ENCODE measurements around the gene ATP1A2.

Gene ATP1A2

GRCh38 chr1:160084771-160085321 lies 30.7 kb upstream of the ATP1A2 start:
- no peak overlapping the region for H3K27ac ChIP-seq
- H2AFZ ChIP-seq: no peak overlapping the region
- H3K4me2 ChIP-seq (ENCODE audit: low read length): no peak overlapping the region
- no peak overlapping the region for H3K4me3 ChIP-seq (ENCODE audit: low read depth, low read length)
- H3K9me3 ChIP-seq (ENCODE audit: control insufficient read depth, low read length): no peaks in the 10 kb centered on the region
- H3K4me1 ChIP-seq: no peaks in the 10 kb centered on the region
- H3K9ac ChIP-seq: no peak overlapping the region
- no peaks in the 10 kb centered on the region for H3K79me2 ChIP-seq
- no peaks in the 10 kb centered on the region for H3K36me3 ChIP-seq (ENCODE audit: control insufficient read depth, insufficient read depth, low read length)
- no peaks in the 10 kb centered on the region for H3K27me3 ChIP-seq (ENCODE audit: control insufficient read depth, insufficient read depth, low read length)
- TF ChIP-seq, protein P1, sequence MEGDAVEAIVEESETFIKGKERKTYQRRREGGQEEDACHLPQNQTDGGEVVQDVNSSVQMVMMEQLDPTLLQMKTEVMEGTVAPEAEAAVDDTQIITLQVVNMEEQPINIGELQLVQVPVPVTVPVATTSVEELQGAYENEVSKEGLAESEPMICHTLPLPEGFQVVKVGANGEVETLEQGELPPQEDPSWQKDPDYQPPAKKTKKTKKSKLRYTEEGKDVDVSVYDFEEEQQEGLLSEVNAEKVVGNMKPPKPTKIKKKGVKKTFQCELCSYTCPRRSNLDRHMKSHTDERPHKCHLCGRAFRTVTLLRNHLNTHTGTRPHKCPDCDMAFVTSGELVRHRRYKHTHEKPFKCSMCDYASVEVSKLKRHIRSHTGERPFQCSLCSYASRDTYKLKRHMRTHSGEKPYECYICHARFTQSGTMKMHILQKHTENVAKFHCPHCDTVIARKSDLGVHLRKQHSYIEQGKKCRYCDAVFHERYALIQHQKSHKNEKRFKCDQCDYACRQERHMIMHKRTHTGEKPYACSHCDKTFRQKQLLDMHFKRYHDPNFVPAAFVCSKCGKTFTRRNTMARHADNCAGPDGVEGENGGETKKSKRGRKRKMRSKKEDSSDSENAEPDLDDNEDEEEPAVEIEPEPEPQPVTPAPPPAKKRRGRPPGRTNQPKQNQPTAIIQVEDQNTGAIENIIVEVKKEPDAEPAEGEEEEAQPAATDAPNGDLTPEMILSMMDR (IDR thresholded peaks at IDR 0.05): no peak

DNA sequence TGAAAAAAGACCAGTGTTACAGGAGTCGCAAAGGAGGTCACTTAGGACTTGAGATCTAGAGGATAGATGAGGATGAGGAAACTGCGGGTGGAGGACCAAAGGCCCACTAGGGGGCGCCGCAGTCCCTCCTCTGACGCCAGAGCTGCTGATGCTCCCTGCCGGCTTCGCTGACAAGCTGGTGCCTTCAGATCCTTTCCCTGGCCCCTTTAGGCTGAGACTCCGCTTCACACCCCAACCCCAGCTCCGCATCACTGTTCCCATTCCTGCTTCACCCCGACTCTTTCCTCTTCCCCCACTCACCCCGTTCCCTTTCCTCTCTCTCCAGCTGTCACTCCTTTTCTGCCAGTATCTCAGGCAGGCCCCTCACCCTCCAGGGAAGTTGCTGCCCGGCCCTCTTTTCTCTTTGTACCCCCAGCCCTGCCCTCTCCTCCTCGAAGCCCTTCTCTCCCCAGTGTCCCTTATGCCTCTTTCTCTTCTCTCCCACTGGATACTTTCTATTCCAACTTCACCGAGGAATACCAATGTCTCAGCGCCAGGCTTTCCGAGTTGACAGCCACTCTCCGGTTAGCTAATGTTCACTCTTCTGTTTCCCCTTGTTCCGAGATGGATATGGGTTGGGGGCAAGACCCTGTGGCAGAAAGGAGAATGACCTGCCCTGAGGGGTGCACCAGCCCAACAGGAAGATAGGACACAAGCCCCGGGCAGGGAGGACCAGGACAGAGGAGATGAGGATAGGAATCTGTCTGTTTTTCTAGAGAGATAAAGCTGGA lies 29.7 kb upstream of the ATP1A2 start:
- H3K4me1 ChIP-seq: no peaks in the 10 kb centered on the region
- no peak overlapping the region for H3K9ac ChIP-seq

GRCh38 chr1:160086456-160086892 lies 29.1 kb upstream of the ATP1A2 start:
- no peaks in the 10 kb centered on the region for H3K27me3 ChIP-seq (ENCODE audit: control insufficient read depth, insufficient read depth, low read length)
- H3K4me3 ChIP-seq (ENCODE audit: low read depth, low read length): no peak overlapping the region
- no peaks in the 10 kb centered on the region for H3K4me1 ChIP-seq
- H3K79me2 ChIP-seq: no peaks in the 10 kb centered on the region
- H3K36me3 ChIP-seq (ENCODE audit: control insufficient read depth, insufficient read depth, low read length): no peaks in the 10 kb centered on the region
- H3K27ac ChIP-seq: no peak overlapping the region
- no peak overlapping the region for H3K9ac ChIP-seq
- no peak overlapping the region for H2AFZ ChIP-seq
- H3K4me2 ChIP-seq (ENCODE audit: low read length): no peak overlapping the region
- TF ChIP-seq, protein P1 (IDR thresholded peaks at IDR 0.05): no peak
- no peaks in the 10 kb centered on the region for H3K9me3 ChIP-seq (ENCODE audit: control insufficient read depth, low read length)

More for the DNA sequence above, 29.7 kb upstream of the ATP1A2 start:
- Histone ChIP-seq H3K27me3 (ENCODE audit: control insufficient read depth, insufficient read depth, low read length) (no peaks in the 10 kb centered on the region), H3K4me3 (ENCODE audit: low read depth, low read length) (no peak overlapping the region), H3K9me3 (ENCODE audit: control insufficient read depth, low read length) (no peaks in the 10 kb centered on the region), H3K79me2 (no peaks in the 10 kb centered on the region), H3K4me2 (ENCODE audit: low read length) (no peak overlapping the region), H3K27ac (no peak overlapping the region), H2AFZ (no peak overlapping the region), H3K36me3 (ENCODE audit: control insufficient read depth, insufficient read depth, low read length) (no peaks in the 10 kb centered on the region)
- TF ChIP-seq, protein P1 (IDR thresholded peaks at IDR 0.05): peak; percentile 38

DNA sequence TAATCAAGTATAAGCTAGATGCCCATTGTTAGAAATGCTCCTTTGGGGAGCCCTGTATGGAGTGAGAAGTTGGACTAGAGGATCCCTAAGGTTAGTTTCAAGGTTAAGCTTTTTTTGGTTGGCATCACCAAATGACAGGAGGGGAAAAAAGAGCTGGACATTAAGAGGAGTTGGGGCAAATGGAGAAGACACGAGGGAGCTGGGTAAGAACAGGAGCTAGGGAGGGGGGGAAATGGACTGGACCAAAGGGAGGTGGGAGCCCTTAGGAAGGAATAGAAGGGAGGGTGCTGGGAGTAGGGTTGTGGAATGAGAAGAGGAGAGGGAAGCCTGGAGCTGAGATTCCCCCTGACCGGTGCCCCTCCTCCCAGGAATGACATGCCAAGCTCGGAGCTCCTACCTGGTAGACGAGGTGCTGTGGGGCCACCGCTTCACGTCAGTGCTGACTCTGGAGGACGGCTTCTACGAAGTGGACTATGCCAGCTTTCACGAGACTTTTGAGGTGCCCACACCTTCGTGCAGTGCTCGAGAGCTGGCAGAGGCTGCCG lies 28.4 kb upstream of the ATP1A2 start:
- H3K9ac ChIP-seq: no peak overlapping the region
- no peak overlapping the region for H3K4me3 ChIP-seq (ENCODE audit: low read depth, low read length)
- H3K4me1 ChIP-seq: no peaks in the 10 kb centered on the region

More for the DNA sequence above, 28.4 kb upstream of the ATP1A2 start:
- Histone ChIP-seq H3K4me2 (ENCODE audit: low read length) (no peak overlapping the region), H3K36me3 (ENCODE audit: control insufficient read depth, insufficient read depth, low read length) (no peaks in the 10 kb centered on the region), H2AFZ (no peak overlapping the region), H3K27ac (no peak overlapping the region), H3K9me3 (ENCODE audit: control insufficient read depth, low read length) (no peaks in the 10 kb centered on the region), H3K79me2 (no peaks in the 10 kb centered on the region), H3K27me3 (ENCODE audit: control insufficient read depth, insufficient read depth, low read length) (no peaks in the 10 kb centered on the region)
- TF ChIP-seq, protein P1 (IDR thresholded peaks at IDR 0.05): no peak
